Heart left ventricle (tissue), 13 donors: ENCODE measurements around the gene HES6.

Experiments used
- CTCF ChIP-seq, 12 donors: fragments of 200-600 bp; sonication (generic) in 4 of 12; IDR thresholded peaks; one replicate each; pipeline versions ENCODE4 v1.5.0 to v1.8.0; 2018 to 2022; ENCODE audit warnings: antibody characterized with exemption in 12 of 12, mild to moderate bottlenecking in 5 of 12
- POLR2A ChIP-seq, 2 donors: fragments of 450-650 bp; IDR thresholded peaks; one replicate each; pipeline ENCODE4 v1.6.1; 2017; ENCODE audit warnings: antibody characterized with exemption in 2 of 2, mild to moderate bottlenecking in 2 of 2, moderate library complexity in 2 of 2
- donor health status: ischemic (EF 13 %, LVEDD 7.1; RV severe dilation, severe dysfunction).
- donor health status: DM: no; HTN: yes; CAD: no.
- donor health status: DM: no; HTN: no; CAD: no.
- donor health status: ischemic (EF 25% LVEDD 6.9; RV normal size, moderate dysfunction).
- donor health status: ischemic (EF 25% LVEDD 5.7; RV mildly dilated, moderate dysfunction).
- donor health status: ischemic (EF 35%, LVEDD 5.7; RV mildly dilated, moderate dysfunction).
- donor health status: nonischemic (EF 11% LVEDD 7.7; RV severe dilation, severe dysfunction).
- donor health status: DM: yes; HTN: yes; CAD: no.
- donor health status: PGD.
- donor health status: ischemic (EF 29% LVEDD 5.4; RV normal size, mild dysfunction).
- donor health status: nonischemic (EF 23%, LVEDD 6.1; RV moderate dilation, normal function).

GRCh38 chr2:238247002-238247822, 7.4 kb upstream of the HES6 start:
- no peak for TF ChIP-seq CTCF (IDR thresholded peaks at IDR 0.05)
- TF ChIP-seq POLR2A (IDR thresholded peaks at IDR 0.05) = no peak
